Liver (tissue), 9 donors: ENCODE measurements around the gene ZNF358. TPM values are rescaled to one million over a fixed set of nuclear protein-coding genes. Genes with fewer than 3 reads are reported as not detected.

Experiments used
- DNase-seq: peaks from one replicate; pipeline ENCODE4 v3.0.0-alpha.2; 2017; ENCODE audit warnings: low spot score
- H3K27ac ChIP-seq, 2 donors: one replicate each; pipeline ENCODE4 v1.7.0; 2013; ENCODE audit warnings: inconsistent platforms in 2 of 2, low read length in 2 of 2, control low read depth in 1 of 2, low read depth in 1 of 2, mild to moderate bottlenecking in 1 of 2
- H3K27me3 ChIP-seq, 4 donors: one replicate each; pipeline versions ENCODE4 v1.6.1 to v1.7.0; 2013; ENCODE audit warnings: low read length in 3 of 4, inconsistent platforms in 1 of 4, mild to moderate bottlenecking in 1 of 4, moderate library complexity in 1 of 4; ENCODE audit not compliant: control insufficient read depth in 4 of 4, insufficient read depth in 4 of 4
- H3K36me3 ChIP-seq, 4 donors: one replicate each; pipeline versions ENCODE4 v1.6.1 to v1.7.0; 2013; ENCODE audit warnings: low read length in 3 of 4, mild to moderate bottlenecking in 3 of 4, low read depth in 1 of 4, moderate library complexity in 1 of 4; ENCODE audit not compliant: control insufficient read depth in 4 of 4, insufficient read depth in 3 of 4
- H3K4me1 ChIP-seq, 4 donors: one replicate each; pipeline versions ENCODE4 v1.6.1 to v1.7.0; 2013; ENCODE audit warnings: low read length in 3 of 4, mild to moderate bottlenecking in 3 of 4, moderate library complexity in 1 of 4; ENCODE audit not compliant: control insufficient read depth in 4 of 4, insufficient read depth in 4 of 4
- H3K4me3 ChIP-seq, 3 donors: one replicate each; pipeline versions ENCODE4 v1.6.1 to v1.7.0; 2013; ENCODE audit warnings: low read length in 3 of 3, control low read depth in 1 of 3, low read depth in 1 of 3, mild to moderate bottlenecking in 1 of 3
- H3K9ac ChIP-seq, 2 donors: one replicate each; pipeline ENCODE4 v1.7.0; 2013; ENCODE audit warnings: low read length in 2 of 2, mild to moderate bottlenecking in 2 of 2, moderate library complexity in 2 of 2, control low read depth in 1 of 2, low read depth in 1 of 2
- H3K9me3 ChIP-seq, 4 donors: one replicate each; pipeline versions ENCODE4 v1.6.1 to v1.7.0; 2013; ENCODE audit warnings: low read length in 3 of 4; ENCODE audit not compliant: control insufficient read depth in 4 of 4
- ATF3 ChIP-seq: IDR thresholded peaks from 2 replicates; pipeline ENCODE4 v1.6.1; 2016; ENCODE audit warnings: antibody characterized with exemption
- CTCF ChIP-seq: fragments of 150-350 bp; IDR thresholded peaks from 2 replicates; pipeline ENCODE4 v1.5.1; 2017; ENCODE audit warnings: improper control_type of control experiment, low read depth, low read length; ENCODE audit not compliant: missing input control
- EGR1 ChIP-seq, 2 donors: IDR thresholded peaks; 2 replicates each; pipeline ENCODE4 v1.6.1; 2016 to 2018; ENCODE audit warnings: antibody characterized with exemption in 2 of 2, low read depth in 2 of 2
- FOXA1 ChIP-seq: IDR thresholded peaks from 2 replicates; pipeline ENCODE4 v1.6.1; 2016; ENCODE audit warnings: antibody characterized with exemption
- FOXA2 ChIP-seq: IDR thresholded peaks from 2 replicates; pipeline ENCODE4 v1.6.1; 2016; ENCODE audit warnings: antibody characterized with exemption
- GABPA ChIP-seq, 2 donors: IDR thresholded peaks in 1 of 2; conservative IDR thresholded peaks in 1 of 2; 2 replicates each; pipeline ENCODE4 v1.6.1; 2016; ENCODE audit warnings: antibody characterized with exemption in 2 of 2, mild to moderate bottlenecking in 1 of 2, moderate library complexity in 1 of 2
- HNF4A ChIP-seq, 2 donors: conservative IDR thresholded peaks; 2 replicates each; pipeline ENCODE4 v1.6.1; 2016; ENCODE audit warnings: antibody characterized with exemption in 2 of 2, mild to moderate bottlenecking in 2 of 2
- JUND ChIP-seq, 2 donors: IDR thresholded peaks; 2 replicates each; pipeline ENCODE4 v1.6.1; 2016; ENCODE audit warnings: antibody characterized with exemption in 2 of 2
- MAX ChIP-seq: IDR thresholded peaks from 2 replicates; pipeline ENCODE4 v1.6.1; 2016; ENCODE audit warnings: antibody characterized with exemption
- NR2F2 ChIP-seq: IDR thresholded peaks from 2 replicates; pipeline ENCODE4 v1.6.1; 2016; ENCODE audit warnings: antibody characterized with exemption
- RAD21 ChIP-seq, 2 donors: IDR thresholded peaks; 2 replicates each; pipeline ENCODE4 v1.6.1; 2016; ENCODE audit warnings: antibody characterized with exemption in 2 of 2, mild to moderate bottlenecking in 2 of 2
- REST ChIP-seq: IDR thresholded peaks from 2 replicates; pipeline ENCODE4 v1.6.1; 2016; ENCODE audit warnings: antibody characterized with exemption, mild to moderate bottlenecking
- RXRA ChIP-seq, 2 donors: IDR thresholded peaks; 2 replicates each; pipeline ENCODE4 v1.6.1; 2017 to 2018; ENCODE audit warnings: antibody characterized with exemption in 2 of 2, mild to moderate bottlenecking in 1 of 2
- SP1 ChIP-seq: IDR thresholded peaks from 2 replicates; pipeline ENCODE4 v1.6.1; 2018; ENCODE audit warnings: antibody characterized with exemption, mild to moderate bottlenecking
- TAF1 ChIP-seq: conservative IDR thresholded peaks from 2 replicates; pipeline ENCODE4 v1.6.1; 2016; ENCODE audit warnings: antibody characterized with exemption, mild to moderate bottlenecking
- YY1 ChIP-seq: IDR thresholded peaks from 2 replicates; pipeline ENCODE4 v1.6.1; 2016; ENCODE audit warnings: antibody characterized with exemption, mild to moderate bottlenecking
- ZBTB33 ChIP-seq: IDR thresholded peaks from 2 replicates; pipeline ENCODE4 v1.6.1; 2016; ENCODE audit warnings: antibody characterized with exemption
- WGBS: extraction: QIAGEN DNeasy Blood & Tissue Kit; methylation state at CpG from one replicate; pipeline ENCODE4 v1.1.7; 2013; 5-methylcytosine and 5-hydroxymethylcytosine counted together
- polyA plus RNA-seq, 2 donors: library from polyadenylated mRNA; stranded (reverse) in 1 of 2; unstranded in 1 of 2; fragments of 200-250 nt in 1 of 2; fragments of >200 nt in 1 of 2; fragmentation: Nextera tagmentation in 1 of 2; extraction: Ambion mirVana in 1 of 2; gene quantifications; one replicate each; pipeline versions ENCODE4 v1.2.1 to v1.2.3, GENCODE V29; 2013 to 2015
- total RNA-seq, 2 donors: library from RNA; depleted of rRNA; stranded (reverse); fragments of >200 nt; gene quantifications; one replicate each; pipeline ENCODE4 v1.2.3, GENCODE V29; 2014
- donor health status: healthy.
- donor health status: healthy.
- donor health status: healthy.
- donor health status: healthy.
- donor health status: healthy.

ZNF358 gene
- total and polyA plus RNA-seq, 4 donors: 5.7 to 18.2 (median 12.5) TPM

- no peak for TF ChIP-seq FOXA2
- TF ChIP-seq CTCF: no peak
- no peak for TF ChIP-seq SP1
- no peak for TF ChIP-seq HNF4A (conservative IDR thresholded peaks at IDR 0.05)
- TF ChIP-seq RXRA (IDR thresholded peaks at IDR 0.05): no peak
- TF ChIP-seq ATF3: no peak
- no peak for TF ChIP-seq ZBTB33
- TF ChIP-seq YY1: no peak
- TF ChIP-seq TAF1: no peak
- TF ChIP-seq REST: no peak
- no peak for TF ChIP-seq MAX
- TF ChIP-seq JUND (IDR thresholded peaks at IDR 0.05): no peak
- TF ChIP-seq EGR1 (IDR thresholded peaks at IDR 0.05; ENCODE audit: low read depth in 2 of 2): no peak
- Histone ChIP-seq H3K4me3 (no peak overlapping the region), H3K36me3 (peaks cover 0 to 3% (median 0%) of the 10 kb centered on the region in 4 donors), H3K27ac (no peak overlapping the region), H3K27me3 (no peaks in the 10 kb centered on the region), H3K9ac (no peak overlapping the region), H3K9me3 (no peaks in the 10 kb centered on the region), H3K4me1 (no peaks in the 10 kb centered on the region)
- no peak for DNase-seq
- WGBS: 94% methylated on average over 9 of the region's 9 CpGs
These were observed 37.1 kb upstream of the ZNF358 start for GRCh38 chr19:7478843-7479227.

- no peaks in the 10 kb centered on the region for H3K4me1 ChIP-seq
- 77% methylated on average over 11 of the region's 11 CpGs for WGBS
- H3K36me3 ChIP-seq: peaks cover 0 to 2% (median 0%) of the 10 kb centered on the region in 4 donors
- H3K27me3 ChIP-seq: no peaks in the 10 kb centered on the region
- DNase-seq: no peak
- H3K9me3 ChIP-seq: no peaks in the 10 kb centered on the region
- peak overlapping the region; percentile 23 to 43 for H3K27ac ChIP-seq
- H3K4me3 ChIP-seq: no peak overlapping the region
- H3K9ac ChIP-seq: no peak overlapping the region
- no peak for TF ChIP-seq CTCF
- peak; percentile 69 for TF ChIP-seq NR2F2
- TF ChIP-seq EGR1 (IDR thresholded peaks at IDR 0.05; ENCODE audit: low read depth in 2 of 2): no peak
- no peak for TF ChIP-seq GABPA (IDR thresholded peaks at IDR 0.05 in 1 of 2, conservative IDR thresholded peaks at IDR 0.05 in 1 of 2)
- TF ChIP-seq ATF3: no peak
- TF ChIP-seq FOXA1: no peak
- TF ChIP-seq FOXA2: no peak
- TF ChIP-seq RXRA (IDR thresholded peaks at IDR 0.05): no peak
- TF ChIP-seq RAD21 (IDR thresholded peaks at IDR 0.05): peak in 1 of 2 donors; percentile 3
- no peak for TF ChIP-seq JUND (IDR thresholded peaks at IDR 0.05)
- TF ChIP-seq MAX: no peak
- TF ChIP-seq YY1: peak; percentile 29
These were observed 35.5 kb upstream of the ZNF358 start for GRCh38 chr19:7480222-7480969.
